ENCODE results near the gene KIRREL3. TPM values are rescaled to one million over a fixed set of nuclear protein-coding genes. Genes with fewer than 3 reads are reported as not detected.

Gene KIRREL3
- total RNA-seq, 3 donors from 2014 or later = 0.32 to 0.33 TPM; not detected in 1

DNA sequence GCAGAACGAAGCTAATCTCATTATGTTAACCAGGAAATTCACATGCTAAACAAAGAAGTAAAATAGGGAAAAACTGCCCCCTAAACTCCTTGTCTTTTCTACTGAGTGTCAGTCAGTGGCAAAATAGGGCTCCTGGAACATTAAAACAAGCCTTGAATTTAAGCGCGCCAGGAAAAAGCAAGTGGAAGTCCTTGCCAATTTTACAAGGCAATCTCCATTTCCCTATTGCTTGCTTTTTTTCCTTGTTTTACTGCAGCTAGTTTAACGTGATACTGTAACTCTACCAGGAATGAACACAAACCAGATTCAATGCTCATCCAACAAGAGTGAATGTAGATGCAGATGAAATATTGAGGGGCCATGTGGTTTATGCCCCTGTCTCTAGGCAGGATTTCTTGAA lies 28.1 kb upstream of the KIRREL3 start:
- DNase-seq (ENCODE audit: low spot score in 2 of 2) = no peak
- no peaks in the 10 kb centered on the region for H3K9me3 ChIP-seq

GRCh38 chr11:127027789-127028188 lies 27.2 kb upstream of the KIRREL3 start:
- TF ChIP-seq POLR2AphosphoS5 (IDR thresholded peaks at IDR 0.05) = no peak
- no peak for TF ChIP-seq CTCF (IDR thresholded peaks at IDR 0.05)
- TF ChIP-seq POLR2A (IDR thresholded peaks at IDR 0.05) = no peak
- Histone ChIP-seq H3K36me3 (no peaks in the 10 kb centered on the region), H3K27ac (no peak overlapping the region), H3K4me3 (no peak overlapping the region), H3K27me3 (no peaks in the 10 kb centered on the region), H3K9me3 (no peaks in the 10 kb centered on the region), H3K4me1 (no peaks in the 10 kb centered on the region)
- no peak for DNase-seq (ENCODE audit: low spot score in 2 of 2)
- intact Hi-C loops (cut with DNase I; ENCODE audit: low total_unique reads) = no loop called here

More for the DNA sequence above, 28.1 kb upstream of the KIRREL3 start:
- TF ChIP-seq CTCF (IDR thresholded peaks at IDR 0.05) (no peak), POLR2AphosphoS5 (IDR thresholded peaks at IDR 0.05) (no peak), POLR2A (IDR thresholded peaks at IDR 0.05) (no peak)
- H3K27me3 ChIP-seq = no peaks in the 10 kb centered on the region
- H3K4me3 ChIP-seq = no peak overlapping the region
- intact Hi-C loops (cut with DNase I; ENCODE audit: low total_unique reads) = no loop called here
- H3K27ac ChIP-seq = no peak overlapping the region
- H3K4me1 ChIP-seq = no peaks in the 10 kb centered on the region
- no peaks in the 10 kb centered on the region for H3K36me3 ChIP-seq

DNA sequence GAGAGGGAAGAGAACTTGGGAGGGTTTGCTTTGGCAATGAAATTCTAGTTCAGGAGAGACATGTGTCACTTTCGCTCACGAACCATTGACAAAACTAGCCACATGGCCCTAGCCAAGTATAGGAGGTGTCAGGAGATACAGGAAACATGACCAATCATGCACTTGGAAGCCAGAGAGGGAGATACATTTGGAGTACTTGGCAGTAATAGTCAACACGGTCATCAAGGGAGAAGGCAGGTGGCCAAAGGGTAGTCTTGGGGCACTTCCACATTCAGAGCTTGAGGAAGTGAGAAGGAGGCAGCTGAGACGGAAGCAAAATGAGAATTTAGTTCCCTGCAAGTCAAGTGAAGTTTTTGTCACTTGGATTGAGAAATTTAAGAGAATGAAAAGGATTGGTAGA lies 26.4 kb upstream of the KIRREL3 start:
- Histone ChIP-seq H3K4me1 (no peaks in the 10 kb centered on the region), H3K36me3 (no peaks in the 10 kb centered on the region), H3K27ac (no peak overlapping the region), H3K9me3 (no peaks in the 10 kb centered on the region), H3K4me3 (no peak overlapping the region), H3K27me3 (no peaks in the 10 kb centered on the region)
- intact Hi-C loops (cut with DNase I; ENCODE audit: low total_unique reads) = no loop called here
- no peak for DNase-seq (ENCODE audit: low spot score in 2 of 2)
- TF ChIP-seq POLR2A (IDR thresholded peaks at IDR 0.05) (no peak), CTCF (IDR thresholded peaks at IDR 0.05) (no peak), POLR2AphosphoS5 (IDR thresholded peaks at IDR 0.05) (no peak)

DNA sequence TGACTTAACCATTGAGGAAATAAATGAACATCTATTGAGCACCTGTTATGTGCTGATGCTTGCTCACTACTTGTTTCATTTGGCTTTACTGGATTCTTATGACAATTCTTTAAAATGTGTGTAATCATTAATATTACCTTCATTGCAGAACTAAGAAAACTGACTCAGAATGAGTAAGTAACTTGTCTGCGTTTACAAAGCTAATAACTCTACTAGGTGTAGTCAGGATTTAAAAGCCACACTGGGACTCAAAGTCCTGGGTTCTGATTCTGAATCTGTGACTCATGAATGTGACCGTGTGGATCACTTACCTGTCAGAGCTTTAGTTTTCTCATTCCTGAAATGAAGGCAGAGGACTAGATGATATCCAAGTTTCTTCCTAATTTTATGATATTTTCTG lies 23.4 kb upstream of the KIRREL3 start:
- H3K27me3 ChIP-seq = peaks cover 0 to 3% of the 10 kb centered on the region in 2 donors
- DNase-seq (ENCODE audit: low spot score in 2 of 2) = no peak
- TF ChIP-seq POLR2A (IDR thresholded peaks at IDR 0.05) (no peak), CTCF (IDR thresholded peaks at IDR 0.05) (no peak), POLR2AphosphoS5 (IDR thresholded peaks at IDR 0.05) (no peak)
- no peaks in the 10 kb centered on the region for H3K36me3 ChIP-seq
- H3K4me1 ChIP-seq = no peaks in the 10 kb centered on the region
- H3K27ac ChIP-seq = no peak overlapping the region
- H3K4me3 ChIP-seq = no peak overlapping the region
- intact Hi-C loops (cut with DNase I; ENCODE audit: low total_unique reads) = no loop called here
- H3K9me3 ChIP-seq = no peaks in the 10 kb centered on the region

GRCh38 chr11:127018683-127019279 lies 18.2 kb upstream of the KIRREL3 start:
- peaks cover 0 to 3% of the 10 kb centered on the region in 2 donors for H3K27me3 ChIP-seq

More at GRCh38 chr11:127018683-127019279, 18.2 kb upstream of the KIRREL3 start:
- no peaks in the 10 kb centered on the region for H3K36me3 ChIP-seq
- H3K4me3 ChIP-seq = no peak overlapping the region
- no peaks in the 10 kb centered on the region for H3K9me3 ChIP-seq
- H3K27ac ChIP-seq = no peak overlapping the region
- no peaks in the 10 kb centered on the region for H3K4me1 ChIP-seq
- intact Hi-C loops (cut with DNase I; ENCODE audit: low total_unique reads) = no loop called here
- TF ChIP-seq POLR2AphosphoS5 (IDR thresholded peaks at IDR 0.05) (no peak), POLR2A (IDR thresholded peaks at IDR 0.05) (no peak), CTCF (IDR thresholded peaks at IDR 0.05) (no peak)
- no peak for DNase-seq (ENCODE audit: low spot score in 2 of 2)
